Measurements from ENCODE around the gene NDUFC2.

NDUFC2 gene

DNA sequence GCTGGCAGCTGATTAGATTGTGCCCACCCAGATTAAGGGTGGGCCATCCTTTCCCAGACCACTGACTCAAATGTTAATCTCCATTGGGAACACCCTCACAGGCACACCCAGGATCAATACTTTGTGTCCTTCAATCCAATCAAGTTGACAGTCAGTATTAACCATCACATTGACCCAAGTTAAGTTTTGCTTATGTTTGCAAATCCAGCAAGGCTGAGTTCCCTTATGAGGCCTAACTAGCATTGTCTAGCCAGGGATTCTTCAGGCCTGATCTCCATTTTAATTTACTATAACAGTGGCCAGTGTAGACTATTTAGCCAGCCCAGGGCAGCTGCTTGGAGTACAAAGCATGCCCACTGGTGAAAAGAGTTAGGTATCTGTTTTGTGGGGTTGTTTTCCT, 54.3 kb downstream of the NDUFC2 start:
- DNase-seq: no peak

DNA sequence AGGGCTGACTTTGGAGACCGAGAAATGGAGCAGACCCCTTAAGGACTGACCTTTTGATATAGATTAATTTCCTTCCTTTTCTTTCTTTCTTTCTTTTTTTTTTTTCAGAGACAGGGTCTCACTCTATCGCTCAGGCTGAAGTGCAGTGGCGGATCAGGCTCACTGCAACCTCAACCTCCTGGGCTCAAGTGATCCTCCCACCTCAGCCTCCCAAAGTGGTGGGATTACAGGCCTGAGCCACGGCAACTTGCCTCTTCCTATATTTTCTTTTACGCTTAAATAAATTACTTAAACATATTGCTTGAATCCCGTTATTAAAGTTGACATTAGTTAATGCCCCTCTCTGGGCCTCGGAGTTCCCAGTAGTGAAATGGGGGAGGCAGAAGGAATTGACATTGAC, 56.2 kb downstream of the NDUFC2 start:
- no peak for DNase-seq

DNA sequence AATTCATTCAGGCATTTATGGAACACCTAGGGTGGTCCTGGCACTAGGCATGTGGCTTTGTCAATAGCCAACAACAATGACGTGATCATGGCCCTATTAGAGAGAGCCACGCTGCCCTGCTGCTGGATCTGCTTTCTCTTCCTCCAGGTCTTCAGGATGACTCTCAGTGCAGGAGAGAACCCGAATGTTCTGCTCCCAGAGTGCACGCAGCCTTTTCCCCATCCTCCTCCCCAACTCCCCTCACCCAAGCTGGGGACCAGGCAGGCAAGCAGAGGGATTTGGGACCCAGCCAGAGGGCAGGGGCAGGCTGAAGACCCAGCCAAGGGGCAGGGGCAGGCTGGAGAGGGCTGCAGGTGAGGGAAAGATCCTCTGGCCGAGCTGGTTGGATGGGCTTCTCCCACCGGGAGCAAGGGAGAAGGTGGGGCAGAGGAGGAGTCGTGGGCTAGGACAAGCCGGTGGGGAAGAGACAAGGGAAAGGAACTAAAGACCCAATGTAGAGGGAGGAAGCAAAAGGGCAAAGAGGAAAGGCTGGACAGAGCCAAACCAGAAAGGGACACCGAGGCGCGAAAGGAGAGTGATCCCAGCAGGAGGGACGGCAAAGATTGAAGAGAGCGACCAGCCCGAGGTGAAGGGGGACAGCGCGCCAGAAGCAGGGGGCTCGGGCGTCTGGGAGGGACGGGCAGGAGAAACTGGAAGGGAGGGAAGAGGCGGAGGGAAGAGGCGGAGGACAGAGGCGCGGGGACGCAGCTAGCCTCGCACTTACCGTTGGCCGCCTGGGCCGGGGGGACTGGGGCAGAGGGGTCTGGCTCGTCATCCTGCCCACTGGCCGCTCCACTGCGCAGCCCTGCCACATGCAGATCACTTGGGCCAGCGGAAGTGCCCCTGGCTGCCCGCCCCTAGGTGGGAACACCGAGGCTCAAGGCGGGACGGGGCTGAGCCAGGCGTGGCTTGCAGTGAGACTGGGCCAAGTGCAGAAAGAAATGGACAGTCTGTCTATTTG, 57.0 kb downstream of the NDUFC2 start, which contains the start of gene KCTD14:
TSS of gene KCTD14 (minus strand) at position 880 of the 1,000 bp plus-strand sequence. CDS start at position 853, 27 bp downstream.
- DNase-seq: no peak

DNA sequence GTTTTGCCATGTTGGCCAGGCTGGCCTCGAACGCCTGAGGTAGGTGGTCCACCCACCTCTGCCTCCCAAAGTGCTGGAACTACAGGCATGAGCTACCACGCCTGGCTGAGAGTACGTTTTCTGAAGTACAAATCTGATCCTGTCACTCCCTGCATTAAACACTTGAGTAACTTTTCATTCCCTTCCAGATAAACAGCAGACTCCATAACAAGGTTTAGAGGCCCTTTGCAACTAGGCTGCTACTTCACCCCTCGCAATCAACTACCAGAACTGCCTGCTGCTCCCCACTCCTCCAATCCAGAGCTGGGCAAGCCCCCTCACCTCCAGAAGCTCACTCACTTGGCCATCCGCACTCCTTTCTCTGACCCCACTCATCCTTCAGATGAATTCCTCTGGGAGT, 58.1 kb downstream of the NDUFC2 start:
- DNase-seq: no peak

DNA sequence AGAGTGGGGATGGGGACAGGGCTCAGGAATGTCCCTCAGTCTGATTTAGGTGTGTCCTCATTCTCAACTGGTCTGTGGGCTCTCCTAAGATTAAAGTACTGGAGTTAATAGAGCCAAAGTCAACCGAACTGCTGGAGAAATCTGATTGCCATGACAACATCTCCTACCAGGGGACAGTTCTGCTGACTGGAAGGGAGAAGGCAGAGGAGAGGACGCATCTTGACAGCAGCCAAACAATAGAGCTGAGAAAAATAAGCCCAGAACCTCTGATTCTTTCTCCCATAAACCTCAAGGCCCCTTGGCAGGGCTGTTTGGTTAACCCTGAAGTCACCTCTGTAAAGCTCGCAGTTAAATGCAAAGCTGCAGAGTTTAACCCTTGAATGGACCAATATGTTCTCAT, 59.4 kb downstream of the NDUFC2 start:
- no peak for DNase-seq

DNA sequence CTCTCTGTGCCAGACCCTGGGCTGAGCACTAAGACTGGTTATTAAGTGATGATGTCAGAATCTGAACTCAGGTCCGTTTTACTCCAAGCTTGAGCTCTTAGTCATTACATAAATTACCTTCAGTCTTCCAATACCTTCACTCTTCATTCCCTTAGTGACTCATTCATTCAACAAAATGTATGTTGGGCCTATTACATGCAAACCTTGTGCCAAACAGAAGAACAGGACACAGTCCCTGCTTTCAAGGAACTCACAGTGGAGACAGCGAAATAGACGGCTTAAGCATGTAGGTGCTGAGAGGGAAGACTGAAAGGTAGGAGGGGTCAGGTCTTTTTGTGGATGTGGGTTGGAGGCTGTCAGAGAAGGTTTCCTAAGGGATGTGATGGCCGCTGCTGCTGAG, 59.9 kb downstream of the NDUFC2 start:
- no peak for DNase-seq

All from stimulated activated naive CD4-positive, alpha-beta T cell treated with Interleukin-2 at 50 U/mL for 16 hours (primary cell).